MM.1S (cell line): Measurements from ENCODE around the gene PRKCG.

Experiments
- EZH2 ChIP-seq: fragments of 300-600 bp; sonication (generic); optimal IDR thresholded peaks from 2 replicates; pipeline ENCODE3; 2017; ENCODE audit warnings: low read depth, mild to moderate bottlenecking, antibody characterized with exemption, low read length, mixed read lengths
- TF ChIP-seq, protein P1 (sequence below): fragments of 300-600 bp; sonication (generic); IDR thresholded peaks from 2 replicates; pipeline ENCODE4 v1.5.1; 2016; ENCODE audit warnings: antibody characterized with exemption, low read length, mixed read lengths

DNA sequence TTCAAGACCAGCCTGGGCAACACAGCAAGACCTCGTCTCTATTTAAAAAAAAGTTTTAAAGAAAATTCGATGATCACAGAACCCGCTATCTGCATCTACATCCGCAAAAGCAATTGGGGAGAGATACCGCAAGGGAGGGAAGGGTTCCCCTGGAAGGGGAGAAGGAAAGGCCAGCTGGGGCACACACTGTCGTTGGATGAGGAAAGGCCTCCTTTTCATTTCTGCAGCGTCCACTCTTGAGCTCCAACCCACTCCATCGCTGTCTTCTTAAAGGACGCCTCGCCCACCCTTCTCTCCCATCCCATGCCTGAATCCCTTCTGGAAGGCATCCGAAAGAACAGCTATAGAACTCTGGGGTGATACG is 3.2 kb upstream of the PRKCG start:
- TF ChIP-seq, protein P1, sequence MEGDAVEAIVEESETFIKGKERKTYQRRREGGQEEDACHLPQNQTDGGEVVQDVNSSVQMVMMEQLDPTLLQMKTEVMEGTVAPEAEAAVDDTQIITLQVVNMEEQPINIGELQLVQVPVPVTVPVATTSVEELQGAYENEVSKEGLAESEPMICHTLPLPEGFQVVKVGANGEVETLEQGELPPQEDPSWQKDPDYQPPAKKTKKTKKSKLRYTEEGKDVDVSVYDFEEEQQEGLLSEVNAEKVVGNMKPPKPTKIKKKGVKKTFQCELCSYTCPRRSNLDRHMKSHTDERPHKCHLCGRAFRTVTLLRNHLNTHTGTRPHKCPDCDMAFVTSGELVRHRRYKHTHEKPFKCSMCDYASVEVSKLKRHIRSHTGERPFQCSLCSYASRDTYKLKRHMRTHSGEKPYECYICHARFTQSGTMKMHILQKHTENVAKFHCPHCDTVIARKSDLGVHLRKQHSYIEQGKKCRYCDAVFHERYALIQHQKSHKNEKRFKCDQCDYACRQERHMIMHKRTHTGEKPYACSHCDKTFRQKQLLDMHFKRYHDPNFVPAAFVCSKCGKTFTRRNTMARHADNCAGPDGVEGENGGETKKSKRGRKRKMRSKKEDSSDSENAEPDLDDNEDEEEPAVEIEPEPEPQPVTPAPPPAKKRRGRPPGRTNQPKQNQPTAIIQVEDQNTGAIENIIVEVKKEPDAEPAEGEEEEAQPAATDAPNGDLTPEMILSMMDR = no peak
- no peak for TF ChIP-seq EZH2
